Body of pancreas (tissue), 4 donors: Measurements from ENCODE around the gene FUBP3.

ENCODE experiments used
- CTCF ChIP-seq, 7 experiments: fragments of 450-650 bp in 4 of 7; fragments of 200-600 bp in 3 of 7; sonication (generic) in 3 of 7; IDR thresholded peaks; one replicate each; pipeline ENCODE4 v1.5.1; 2016 to 2019; ENCODE audit warnings: antibody characterized with exemption in 7 of 7
- POLR2A ChIP-seq, 3 donors: fragments of 450-650 bp; IDR thresholded peaks; one replicate each; pipeline ENCODE4 v1.6.1; 2016; ENCODE audit warnings: antibody characterized with exemption in 3 of 3, mild to moderate bottlenecking in 2 of 3

GRCh38 chr9:130662970-130663257 is 83.5 kb downstream of the FUBP3 start:
- no peak for TF ChIP-seq CTCF (IDR thresholded peaks at IDR 0.05)
- no peak for TF ChIP-seq POLR2A (IDR thresholded peaks at IDR 0.05)
